Vagina (tissue), 2 donors: ENCODE results near the gene CTNNA3.

Source experiments
- POLR2A ChIP-seq, 2 donors: fragments of 450-650 bp; IDR thresholded peaks; one replicate each; pipeline ENCODE4 v1.6.1; 2017; ENCODE audit warnings: antibody characterized with exemption in 2 of 2, mild to moderate bottlenecking in 2 of 2, moderate library complexity in 2 of 2
- POLR2AphosphoS5 ChIP-seq, 2 donors: sonication (generic); formaldehyde crosslinking; IDR thresholded peaks; one replicate each; pipeline ENCODE4 v1.9.0; 2017; ENCODE audit warnings: antibody characterized with exemption in 2 of 2, mild to moderate bottlenecking in 2 of 2, low read depth in 1 of 2; ENCODE audit not compliant: insufficient read depth in 1 of 2
- TF ChIP-seq, protein P1 (sequence below), 3 experiments: fragments of 450-650 bp in 2 of 3; fragments of 200-600 bp in 1 of 3; sonication (generic) in 1 of 3; IDR thresholded peaks; one replicate each; pipeline ENCODE4 v1.5.1; 2017 to 2019; ENCODE audit warnings: antibody characterized with exemption in 3 of 3, mild to moderate bottlenecking in 2 of 3, moderate library complexity in 2 of 3

DNA sequence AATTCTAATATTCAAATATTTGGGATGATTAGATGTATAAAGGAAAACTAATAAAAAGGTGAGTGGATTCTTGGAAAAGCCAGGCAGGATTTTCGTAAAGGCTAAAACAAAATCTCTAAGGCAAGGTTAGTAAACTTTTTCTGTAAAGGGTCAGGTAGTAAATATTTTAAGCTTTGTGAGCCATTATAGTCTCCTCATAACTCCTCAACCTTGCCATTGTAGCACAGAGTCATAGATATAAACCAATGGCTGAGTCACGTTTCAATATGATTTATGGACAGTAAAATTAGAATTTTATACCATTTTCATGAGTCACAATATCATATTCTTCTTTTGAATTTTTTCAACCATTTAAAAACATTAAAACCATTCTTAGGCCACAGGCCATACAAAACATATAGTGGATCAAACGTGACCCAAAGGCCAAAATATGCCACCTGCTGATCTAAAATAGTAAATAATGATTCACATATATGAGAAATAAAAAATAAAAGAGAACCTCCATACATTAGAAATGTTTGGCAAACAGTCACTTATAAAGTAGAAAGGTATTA is 1422.0 kb downstream of the CTNNA3 start:
- TF ChIP-seq POLR2A (IDR thresholded peaks at IDR 0.05) (no peak), POLR2AphosphoS5 (IDR thresholded peaks at IDR 0.05; ENCODE audit: insufficient read depth in 1 of 2, low read depth in 1 of 2) (no peak)
- TF ChIP-seq, protein P1, sequence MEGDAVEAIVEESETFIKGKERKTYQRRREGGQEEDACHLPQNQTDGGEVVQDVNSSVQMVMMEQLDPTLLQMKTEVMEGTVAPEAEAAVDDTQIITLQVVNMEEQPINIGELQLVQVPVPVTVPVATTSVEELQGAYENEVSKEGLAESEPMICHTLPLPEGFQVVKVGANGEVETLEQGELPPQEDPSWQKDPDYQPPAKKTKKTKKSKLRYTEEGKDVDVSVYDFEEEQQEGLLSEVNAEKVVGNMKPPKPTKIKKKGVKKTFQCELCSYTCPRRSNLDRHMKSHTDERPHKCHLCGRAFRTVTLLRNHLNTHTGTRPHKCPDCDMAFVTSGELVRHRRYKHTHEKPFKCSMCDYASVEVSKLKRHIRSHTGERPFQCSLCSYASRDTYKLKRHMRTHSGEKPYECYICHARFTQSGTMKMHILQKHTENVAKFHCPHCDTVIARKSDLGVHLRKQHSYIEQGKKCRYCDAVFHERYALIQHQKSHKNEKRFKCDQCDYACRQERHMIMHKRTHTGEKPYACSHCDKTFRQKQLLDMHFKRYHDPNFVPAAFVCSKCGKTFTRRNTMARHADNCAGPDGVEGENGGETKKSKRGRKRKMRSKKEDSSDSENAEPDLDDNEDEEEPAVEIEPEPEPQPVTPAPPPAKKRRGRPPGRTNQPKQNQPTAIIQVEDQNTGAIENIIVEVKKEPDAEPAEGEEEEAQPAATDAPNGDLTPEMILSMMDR (IDR thresholded peaks at IDR 0.05) = no peak
